ENCODE measurements around the gene ZNRF3.

ZNRF3 gene

DNA sequence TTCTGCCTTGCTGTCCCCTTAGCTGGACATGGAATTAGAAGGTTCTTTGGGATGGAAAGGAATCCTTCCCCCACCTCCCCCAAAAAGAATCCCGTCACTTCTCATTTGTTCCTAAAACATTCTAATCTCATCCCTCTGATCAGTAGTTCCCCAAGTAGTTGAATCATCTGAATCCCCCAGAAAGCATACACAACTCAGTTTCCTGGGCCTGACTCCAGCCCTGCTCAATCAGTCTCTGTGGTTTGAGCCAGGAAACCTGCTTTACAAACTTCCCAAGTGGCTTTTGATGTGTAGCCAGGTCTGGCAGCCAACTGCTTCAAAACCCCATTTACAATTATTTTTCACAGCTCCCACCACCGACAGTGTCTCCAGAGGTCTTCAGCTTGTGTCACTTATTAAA is 158.0 kb downstream of the ZNRF3 start:
- Histone ChIP-seq H3K4me3 (replicated peaks; ENCODE audit: low read depth, low read length) (no peak overlapping the region), H3K36me3 (ENCODE audit: control insufficient read depth, insufficient read depth, low read length) (no peaks in the 10 kb centered on the region), H3K27me3 (replicated peaks; ENCODE audit: control insufficient read depth, insufficient read depth, low read length) (no peaks in the 10 kb centered on the region; the same call in none of the 2 replicates)
- DNase-seq (ENCODE audit: extremely low read depth, insufficient read length): no peak
- no peak for TF ChIP-seq CTCF (IDR thresholded peaks at IDR 0.05; ENCODE audit: insufficient read depth, low read length, poor library complexity, severe bottlenecking)

DNA sequence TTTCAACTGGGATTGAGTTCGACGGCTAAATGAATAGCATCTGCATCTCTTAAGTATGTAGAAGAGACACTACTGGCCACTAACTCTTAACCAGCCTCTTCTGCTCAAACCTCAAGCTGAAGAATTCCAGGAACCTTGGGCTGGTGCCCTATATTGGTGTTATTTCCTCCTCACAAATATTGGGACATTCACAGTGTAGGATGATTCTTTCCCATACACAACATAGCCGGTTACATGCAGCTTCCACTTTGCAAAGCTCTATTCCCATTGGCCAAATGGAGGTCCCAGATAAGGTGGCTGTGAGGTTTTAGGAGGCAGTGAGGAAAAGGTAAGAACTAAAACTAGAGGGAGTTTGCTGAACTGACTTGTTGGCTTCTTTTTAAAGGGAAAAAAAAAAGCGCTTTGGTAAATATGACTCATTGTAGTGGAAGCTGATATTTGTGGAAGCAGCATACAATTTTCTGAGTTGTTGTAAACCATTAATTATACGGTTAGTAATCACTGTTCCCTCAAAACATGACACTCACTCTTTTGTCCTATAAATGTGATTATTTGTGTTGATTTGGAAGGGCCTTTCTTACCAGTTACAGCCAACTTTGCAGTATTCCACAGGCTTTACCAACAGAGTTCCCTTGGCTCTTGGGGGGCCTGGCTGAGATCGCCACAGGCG is 160.7 kb downstream of the ZNRF3 start:
- Histone ChIP-seq H3K4me3 (replicated peaks; ENCODE audit: low read depth, low read length) (no peak overlapping the region), H3K36me3 (ENCODE audit: control insufficient read depth, insufficient read depth, low read length) (no peaks in the 10 kb centered on the region), H3K27me3 (replicated peaks; ENCODE audit: control insufficient read depth, insufficient read depth, low read length) (no peaks in the 10 kb centered on the region; the same call in 1 of the 2 replicates)
- no peak for DNase-seq (ENCODE audit: extremely low read depth, insufficient read length)
- TF ChIP-seq CTCF (IDR thresholded peaks at IDR 0.05; ENCODE audit: insufficient read depth, low read length, poor library complexity, severe bottlenecking): no peak

- H3K36me3 ChIP-seq (ENCODE audit: control insufficient read depth, insufficient read depth, low read length): no peaks in the 10 kb centered on the region
- no peak overlapping the region for H3K4me3 ChIP-seq (replicated peaks; ENCODE audit: low read depth, low read length)
- H3K27me3 ChIP-seq (replicated peaks; ENCODE audit: control insufficient read depth, insufficient read depth, low read length): no peaks in the 10 kb centered on the region; the same call in 1 of the 2 replicates
- DNase-seq (ENCODE audit: extremely low read depth, insufficient read length): no peak
- TF ChIP-seq CTCF (IDR thresholded peaks at IDR 0.05; ENCODE audit: insufficient read depth, low read length, poor library complexity, severe bottlenecking): no peak
These were observed 161.3 kb downstream of the ZNRF3 start for GRCh38 chr22:29044657-29045176.

DNA sequence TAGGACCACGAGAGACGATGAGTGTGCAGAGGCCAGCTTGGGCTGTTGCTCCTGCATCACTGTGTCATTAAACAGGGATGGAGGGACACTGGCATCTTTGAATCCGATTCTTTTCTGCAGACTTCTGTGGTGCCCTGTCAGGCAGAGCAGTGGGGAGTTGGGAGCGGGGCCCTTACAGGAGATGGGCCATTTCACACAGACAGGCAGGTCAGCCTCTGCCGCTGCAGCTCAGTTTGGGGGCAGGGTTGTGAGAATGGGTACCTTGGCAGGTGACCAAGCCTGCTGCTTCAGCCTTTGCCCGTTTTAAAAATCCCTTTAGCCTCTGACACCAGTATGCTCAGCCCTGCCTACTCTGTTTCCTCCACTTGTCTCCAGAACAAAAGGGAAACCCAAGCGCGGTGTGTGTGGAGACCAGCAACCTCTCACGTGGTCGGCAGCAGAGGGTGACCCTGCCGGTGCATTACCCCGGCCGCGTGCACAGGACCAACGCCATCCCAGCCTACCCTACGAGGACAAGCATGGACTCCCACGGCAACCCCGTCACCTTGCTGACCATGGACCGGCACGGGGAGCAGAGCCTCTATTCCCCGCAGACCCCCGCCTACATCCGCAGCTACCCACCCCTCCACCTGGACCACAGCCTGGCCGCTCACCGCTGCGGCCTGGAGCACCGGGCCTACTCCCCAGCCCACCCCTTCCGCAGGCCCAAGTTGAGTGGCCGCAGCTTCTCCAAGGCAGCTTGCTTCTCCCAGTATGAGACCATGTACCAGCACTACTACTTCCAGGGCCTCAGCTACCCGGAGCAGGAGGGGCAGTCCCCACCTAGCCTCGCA is 165.7 kb downstream of the ZNRF3 start:
- Histone ChIP-seq H3K4me3 (replicated peaks; ENCODE audit: low read depth, low read length) (no peak overlapping the region), H3K36me3 (ENCODE audit: control insufficient read depth, insufficient read depth, low read length) (no peaks in the 10 kb centered on the region), H3K27me3 (replicated peaks; ENCODE audit: control insufficient read depth, insufficient read depth, low read length) (peaks cover under 1% of the 10 kb centered on the region; the same call in 1 of the 2 replicates)
- DNase-seq (ENCODE audit: extremely low read depth, insufficient read length): no peak
- TF ChIP-seq CTCF (IDR thresholded peaks at IDR 0.05; ENCODE audit: insufficient read depth, low read length, poor library complexity, severe bottlenecking): no peak

DNA sequence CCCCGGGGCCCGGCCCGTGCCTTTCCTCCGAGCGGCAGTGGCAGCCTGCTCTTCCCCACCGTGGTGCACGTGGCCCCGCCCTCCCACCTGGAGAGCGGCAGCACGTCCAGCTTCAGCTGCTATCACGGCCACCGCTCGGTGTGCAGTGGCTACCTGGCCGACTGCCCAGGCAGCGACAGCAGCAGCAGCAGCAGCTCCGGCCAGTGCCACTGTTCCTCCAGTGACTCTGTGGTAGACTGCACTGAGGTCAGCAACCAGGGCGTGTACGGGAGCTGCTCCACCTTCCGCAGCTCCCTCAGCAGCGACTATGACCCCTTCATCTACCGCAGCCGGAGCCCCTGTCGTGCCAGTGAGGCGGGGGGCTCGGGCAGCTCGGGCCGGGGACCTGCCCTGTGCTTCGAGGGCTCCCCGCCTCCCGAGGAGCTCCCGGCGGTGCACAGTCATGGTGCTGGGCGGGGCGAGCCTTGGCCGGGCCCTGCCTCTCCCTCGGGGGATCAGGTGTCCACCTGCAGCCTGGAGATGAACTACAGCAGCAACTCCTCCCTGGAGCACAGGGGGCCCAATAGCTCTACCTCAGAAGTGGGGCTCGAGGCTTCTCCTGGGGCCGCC is 166.4 kb downstream of the ZNRF3 start:
- no peaks in the 10 kb centered on the region for H3K36me3 ChIP-seq (ENCODE audit: control insufficient read depth, insufficient read depth, low read length)
- no peak for TF ChIP-seq CTCF (IDR thresholded peaks at IDR 0.05; ENCODE audit: insufficient read depth, low read length, poor library complexity, severe bottlenecking)
- H3K4me3 ChIP-seq (replicated peaks; ENCODE audit: low read depth, low read length): no peak overlapping the region
- DNase-seq (ENCODE audit: extremely low read depth, insufficient read length): no peak
- H3K27me3 ChIP-seq (replicated peaks; ENCODE audit: control insufficient read depth, insufficient read depth, low read length): peaks cover 1% of the 10 kb centered on the region; the same call in 1 of the 2 replicates
